HG03066 (cell line): ENCODE measurements around the gene NFKB2.

Source experiments
- ATAC-seq: cut with Tn5 transposase; IDR thresholded peaks from one replicate; pipeline ENCODE4 v1.9.1; 2021; ENCODE audit warnings: low read depth; ENCODE audit not compliant: unreplicated experiment

The NFKB2 gene

DNA sequence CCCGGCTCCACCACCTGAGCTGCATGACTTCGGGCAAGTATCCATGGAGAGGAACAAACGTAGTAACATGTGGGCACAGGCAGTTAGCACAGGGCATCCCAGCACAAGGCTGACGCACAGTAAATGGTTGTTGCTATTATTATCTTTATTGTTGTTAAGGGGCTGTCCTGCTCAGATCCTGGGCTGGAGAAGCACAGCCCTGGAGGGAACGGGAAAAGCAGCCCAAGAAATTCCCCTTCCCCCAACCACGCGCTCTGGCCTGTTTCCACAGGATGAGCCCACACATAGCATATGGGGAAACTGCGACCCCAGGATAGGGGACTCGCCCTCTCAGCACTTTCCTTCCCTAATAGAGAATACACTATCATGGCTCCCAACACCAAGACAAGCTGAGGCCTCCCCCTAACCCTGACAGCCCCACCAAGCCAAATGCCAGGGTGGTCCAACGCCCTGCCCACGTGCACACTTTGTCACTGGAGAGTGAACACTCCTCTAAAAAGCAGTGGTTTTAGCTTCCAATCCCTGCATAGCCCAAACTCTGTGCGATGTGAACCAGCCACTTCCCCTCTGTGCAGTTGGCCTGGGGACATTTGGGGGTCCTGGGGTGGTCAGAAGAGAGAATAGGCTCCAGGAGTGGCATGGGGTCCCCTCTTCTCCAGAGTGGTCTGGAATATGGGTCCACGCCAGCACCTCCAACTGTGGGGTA lies 12.1 kb downstream of the NFKB2 start:
- ATAC-seq: no peak

DNA sequence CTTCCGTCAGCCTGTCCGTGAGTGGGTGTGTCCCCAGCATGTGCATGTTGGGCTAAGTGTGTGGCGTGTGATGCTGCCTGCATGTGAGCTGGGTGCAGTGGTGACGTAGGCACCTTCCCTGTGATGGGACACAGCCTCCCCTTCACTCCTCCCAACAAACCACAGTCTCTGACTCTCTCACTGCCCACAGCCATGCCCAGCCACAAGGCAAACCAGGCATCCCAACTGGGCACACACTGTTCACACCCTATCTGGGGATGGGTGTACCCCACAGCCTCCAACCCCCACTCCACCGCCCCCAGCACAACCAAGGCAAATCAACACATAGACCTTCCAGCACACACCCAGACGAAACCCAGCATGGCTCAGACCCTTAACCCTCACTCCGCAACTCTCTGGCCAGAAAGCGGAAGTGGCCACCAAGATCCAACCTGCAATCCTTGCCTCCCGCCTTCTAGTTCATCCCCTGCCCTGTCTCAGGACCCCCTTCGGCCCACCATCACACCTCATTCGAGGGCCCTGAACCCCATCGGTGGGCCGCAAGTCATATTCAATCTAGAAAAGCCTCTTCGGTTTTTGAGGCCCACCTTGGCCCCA lies 12.7 kb downstream of the NFKB2 start:
- ATAC-seq: no peak

DNA sequence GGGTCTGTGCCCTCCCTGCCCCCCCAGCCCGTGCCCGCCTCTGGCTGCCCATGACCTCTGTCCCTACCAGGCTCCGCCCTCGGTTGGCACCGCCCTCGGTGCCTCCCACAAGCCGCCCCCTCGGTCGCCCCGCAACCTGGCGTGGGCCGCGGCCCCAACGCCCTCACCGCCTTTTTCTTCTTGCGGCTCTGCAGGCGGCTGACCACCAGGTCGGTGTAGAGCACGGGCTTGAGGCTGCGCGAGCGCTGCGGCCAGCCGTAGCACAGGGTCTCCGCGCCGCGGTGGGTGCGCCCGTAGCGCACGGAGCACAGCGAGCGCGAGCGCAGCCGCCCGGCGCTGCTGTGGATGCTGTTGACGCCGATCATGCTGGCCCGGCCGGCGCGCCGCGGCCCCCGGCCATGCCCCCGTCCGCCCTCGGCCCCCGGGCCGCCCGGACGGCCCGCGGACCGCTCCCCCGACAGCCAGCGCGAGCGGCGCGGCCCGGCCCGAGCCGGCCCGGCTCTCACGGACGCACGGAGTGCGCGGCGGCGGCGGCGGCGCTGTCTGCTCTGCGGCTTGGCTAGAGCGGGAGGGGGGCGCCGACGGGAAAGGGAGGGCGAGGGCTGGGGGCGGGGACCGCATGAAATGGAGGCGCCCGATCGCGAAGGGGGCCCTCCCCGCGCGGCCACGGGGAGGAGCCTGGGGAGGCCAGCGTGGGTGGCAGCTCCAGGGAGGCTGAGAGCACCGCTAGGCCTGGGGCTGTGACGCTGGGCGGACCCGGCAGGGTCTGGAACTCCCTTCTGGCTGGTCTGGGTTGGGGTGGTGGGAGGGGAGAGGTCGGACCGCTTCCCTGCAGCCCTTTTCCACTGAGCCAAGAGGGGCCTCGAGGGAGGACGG lies 13.5 kb downstream of the NFKB2 start:
- no peak for ATAC-seq

DNA sequence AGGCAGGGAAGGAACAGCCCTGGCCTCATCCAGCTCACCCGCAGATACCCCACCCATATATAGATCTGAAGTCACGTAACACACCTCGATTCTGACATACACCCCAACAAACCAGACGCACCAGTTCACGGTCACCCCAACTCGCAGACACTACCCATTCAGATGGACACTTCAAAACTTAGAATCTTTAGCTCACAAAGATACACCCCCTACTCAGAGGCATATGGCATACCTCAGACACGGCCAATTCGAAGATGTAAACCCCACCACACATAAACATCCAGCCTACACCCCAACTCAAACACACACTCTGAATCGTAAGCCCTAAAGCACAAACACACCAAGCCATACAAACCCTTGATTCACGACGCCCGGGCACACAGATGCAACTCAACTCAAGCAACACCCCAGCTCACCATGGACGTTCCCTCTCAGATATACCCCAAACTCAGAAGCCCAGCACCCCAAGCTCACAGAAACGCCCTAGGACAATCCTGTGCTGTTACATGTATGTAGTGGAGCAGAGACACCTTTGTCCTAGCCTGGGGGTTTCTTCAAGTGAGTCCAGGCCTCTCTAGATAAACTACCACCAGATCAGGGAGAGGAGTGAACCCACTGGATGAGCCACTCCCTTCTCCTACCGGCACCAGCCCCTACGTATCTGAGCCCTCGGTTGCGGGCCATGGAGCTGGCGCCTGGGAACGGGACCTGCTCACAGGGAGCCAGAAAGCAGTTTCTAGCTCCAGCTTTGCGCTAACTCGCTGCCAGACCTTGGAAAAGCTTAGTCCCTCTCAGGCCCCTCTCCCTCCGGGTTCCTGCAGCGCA lies 14.3 kb downstream of the NFKB2 start:
- no peak for ATAC-seq

- ATAC-seq: no peak
Measured at GRCh38 chr10:102410429-102411073, 15.0 kb downstream of the NFKB2 start.

- no peak for ATAC-seq
Measured at GRCh38 chr10:102411341-102412255, 16.1 kb downstream of the NFKB2 start.

DNA sequence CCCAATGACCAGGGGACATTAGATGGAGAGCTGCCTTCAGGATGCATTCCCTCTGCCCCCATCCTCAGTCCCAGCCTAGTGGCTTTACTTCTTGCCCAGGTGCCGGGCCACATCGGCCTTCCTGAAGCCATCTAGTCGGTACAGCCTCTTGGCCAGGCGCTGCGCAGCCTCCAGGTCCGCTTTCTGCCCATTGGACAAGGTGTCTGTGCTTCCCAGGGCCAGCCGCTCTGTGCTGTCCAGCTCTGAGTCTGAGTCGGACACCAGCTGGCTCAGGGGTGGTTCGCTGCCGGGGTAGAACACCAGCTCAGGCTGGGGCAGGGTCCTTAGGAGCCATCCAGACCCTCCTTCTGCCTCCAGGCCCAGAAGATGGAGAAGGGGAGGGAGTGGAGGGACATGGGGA lies 16.8 kb downstream of the NFKB2 start:
- ATAC-seq: no peak

DNA sequence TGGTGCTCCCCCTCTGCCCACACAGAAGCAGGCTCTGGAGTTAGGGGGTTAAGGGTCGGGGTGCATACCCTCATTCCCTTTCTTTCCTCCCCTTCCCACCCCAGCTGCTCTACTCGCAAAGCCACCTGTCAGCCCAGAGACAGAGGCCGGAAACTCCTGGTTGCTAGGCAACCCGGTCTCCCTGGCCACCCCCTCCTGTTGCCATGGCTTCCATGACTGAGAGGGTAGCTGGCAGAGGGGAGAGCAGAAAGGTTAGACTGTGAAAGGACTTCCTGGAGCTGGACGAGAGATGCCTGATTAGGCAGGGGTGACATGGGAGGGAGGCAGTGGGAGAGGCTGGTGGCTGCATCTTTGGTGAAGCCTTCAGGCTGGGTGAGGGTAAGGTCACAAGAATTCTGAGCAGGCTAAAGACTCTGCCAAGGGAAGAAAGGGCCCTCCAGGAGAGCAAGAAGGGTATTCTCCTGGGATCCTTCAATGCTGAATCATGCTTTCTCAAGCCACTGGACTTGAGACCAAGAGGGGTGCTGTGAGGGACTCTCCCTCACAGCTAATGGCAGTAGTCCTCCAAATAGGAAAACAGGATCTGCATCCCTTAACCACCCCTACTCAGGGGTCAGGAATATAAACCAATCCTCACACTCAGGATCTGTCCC lies 17.7 kb downstream of the NFKB2 start:
- no peak for ATAC-seq

- no peak for ATAC-seq
Measured at GRCh38 chr10:102413806-102414561, 18.5 kb downstream of the NFKB2 start.

DNA sequence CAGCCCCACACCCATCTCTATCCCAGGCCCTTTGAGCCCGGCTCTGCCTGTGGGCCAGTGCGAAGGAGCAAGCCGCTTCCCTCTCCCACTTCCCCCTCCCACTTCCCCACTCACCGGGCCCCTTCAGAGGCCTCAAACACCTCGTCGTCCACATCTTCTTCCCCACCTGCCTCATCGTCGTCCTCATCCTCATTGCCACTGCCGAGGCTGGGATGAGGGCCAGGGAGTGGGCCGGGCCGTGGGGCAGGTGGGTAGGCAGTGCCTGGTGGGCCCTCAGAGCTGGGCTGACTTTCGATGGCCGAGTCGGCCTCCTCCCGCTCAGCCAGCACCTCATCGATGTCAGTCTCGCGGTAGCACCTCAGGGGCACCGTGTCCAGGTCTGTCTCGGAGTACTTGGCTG lies 19.2 kb downstream of the NFKB2 start:
- ATAC-seq: no peak

GRCh38 chr10:102416283-102416682 lies 20.8 kb downstream of the NFKB2 start:
- ATAC-seq: no peak

DNA sequence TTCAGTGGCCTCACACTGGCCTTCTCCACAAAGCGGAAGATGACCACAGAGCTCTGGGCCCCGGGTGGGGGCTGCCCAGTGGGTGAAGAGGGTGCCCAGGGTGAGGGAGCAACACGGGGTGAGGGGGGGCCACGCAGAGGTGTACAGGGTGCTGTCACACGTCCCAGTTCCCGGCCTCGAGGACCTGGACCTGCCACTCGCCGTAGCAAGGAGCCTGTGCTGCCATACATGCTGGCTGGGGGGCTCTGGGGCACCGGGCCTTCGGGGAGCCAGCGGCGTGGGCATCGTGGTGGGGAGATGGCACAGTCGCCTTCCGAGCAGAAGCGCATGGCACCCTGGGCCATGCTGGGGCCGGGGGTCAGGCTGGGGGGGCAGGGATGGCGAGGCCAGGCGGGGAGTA lies 21.2 kb downstream of the NFKB2 start:
- ATAC-seq: no peak

GRCh38 chr10:102418622-102419268 lies 23.2 kb downstream of the NFKB2 start, which contains the start of gene PSD:
Gene PSD, minus strand, starts transcription at chr10:102418785. Its CDS starts 1,747 bp downstream, at chr10:102417038.
- ATAC-seq: no peak

DNA sequence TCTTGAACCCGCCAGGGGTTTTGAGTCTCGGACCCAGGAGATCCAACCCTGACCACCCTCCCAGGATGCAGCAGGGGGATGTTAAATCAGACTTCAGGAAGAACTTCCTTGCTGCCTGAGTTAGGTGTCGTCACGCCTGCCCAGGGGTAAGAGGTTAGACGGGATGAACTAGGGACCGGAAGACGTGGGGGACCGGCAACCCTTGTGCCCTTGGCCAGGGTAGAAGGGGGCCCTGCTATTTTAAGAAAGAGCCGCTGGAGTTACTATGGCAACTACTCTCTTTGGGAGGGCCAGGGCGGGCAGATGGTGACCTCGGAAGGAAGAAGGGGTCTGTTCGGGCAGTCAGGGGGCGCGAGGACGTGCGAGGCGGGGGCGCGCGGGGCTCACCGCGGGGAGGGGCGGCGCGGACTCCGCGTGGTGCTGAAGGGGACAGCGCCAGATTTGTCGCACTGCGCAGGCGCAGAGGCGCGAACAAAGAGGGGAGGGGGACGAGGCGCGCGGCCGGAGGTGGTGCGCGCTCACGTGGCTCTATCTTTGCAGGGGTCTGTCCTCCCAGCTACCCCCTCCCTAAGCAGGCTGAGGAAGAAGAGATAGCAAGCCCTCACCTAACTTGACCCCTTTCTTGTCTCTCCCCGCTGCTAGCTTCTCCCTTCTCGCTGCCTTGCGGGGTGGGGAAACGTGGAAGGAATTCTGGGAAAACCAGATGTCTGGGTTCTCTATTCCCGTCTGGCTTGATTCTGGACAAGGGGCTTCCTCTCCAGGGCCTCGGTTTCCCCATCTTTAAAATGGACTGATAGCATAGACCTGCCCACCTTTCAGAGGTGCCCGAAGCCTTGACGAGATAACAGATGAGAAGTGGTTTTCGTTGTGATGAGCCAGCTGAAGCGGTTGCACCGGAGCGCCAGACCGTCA lies 24.0 kb downstream of the NFKB2 start:
- ATAC-seq: no peak

DNA sequence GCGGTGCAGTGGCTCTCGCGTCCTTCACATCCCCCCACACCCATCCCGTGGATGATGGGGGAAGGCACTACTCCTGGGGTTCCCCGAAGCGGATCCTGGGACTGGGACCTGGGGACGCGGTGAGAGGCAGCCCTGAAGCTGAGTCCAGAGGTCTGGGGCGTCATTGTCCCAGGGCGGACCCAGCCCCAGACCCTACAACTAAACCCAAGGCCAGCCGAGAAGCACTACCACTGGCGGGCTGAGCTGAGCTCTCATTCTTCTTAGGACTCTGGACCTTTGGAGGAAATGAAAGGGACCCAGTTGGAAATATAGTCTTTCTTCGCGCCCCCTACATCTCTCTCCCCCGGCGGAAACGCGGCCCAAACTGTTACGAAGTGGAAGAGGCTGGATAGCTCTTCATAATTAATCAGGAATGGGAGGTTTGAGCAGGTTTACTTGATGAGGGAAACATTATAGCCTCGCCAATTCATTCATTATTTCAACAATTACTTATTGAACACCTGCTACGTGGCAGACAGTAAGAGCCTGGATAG lies 24.7 kb downstream of the NFKB2 start:
- no peak for ATAC-seq
